ENCODE data around the gene VAT1.

Gene VAT1

DNA sequence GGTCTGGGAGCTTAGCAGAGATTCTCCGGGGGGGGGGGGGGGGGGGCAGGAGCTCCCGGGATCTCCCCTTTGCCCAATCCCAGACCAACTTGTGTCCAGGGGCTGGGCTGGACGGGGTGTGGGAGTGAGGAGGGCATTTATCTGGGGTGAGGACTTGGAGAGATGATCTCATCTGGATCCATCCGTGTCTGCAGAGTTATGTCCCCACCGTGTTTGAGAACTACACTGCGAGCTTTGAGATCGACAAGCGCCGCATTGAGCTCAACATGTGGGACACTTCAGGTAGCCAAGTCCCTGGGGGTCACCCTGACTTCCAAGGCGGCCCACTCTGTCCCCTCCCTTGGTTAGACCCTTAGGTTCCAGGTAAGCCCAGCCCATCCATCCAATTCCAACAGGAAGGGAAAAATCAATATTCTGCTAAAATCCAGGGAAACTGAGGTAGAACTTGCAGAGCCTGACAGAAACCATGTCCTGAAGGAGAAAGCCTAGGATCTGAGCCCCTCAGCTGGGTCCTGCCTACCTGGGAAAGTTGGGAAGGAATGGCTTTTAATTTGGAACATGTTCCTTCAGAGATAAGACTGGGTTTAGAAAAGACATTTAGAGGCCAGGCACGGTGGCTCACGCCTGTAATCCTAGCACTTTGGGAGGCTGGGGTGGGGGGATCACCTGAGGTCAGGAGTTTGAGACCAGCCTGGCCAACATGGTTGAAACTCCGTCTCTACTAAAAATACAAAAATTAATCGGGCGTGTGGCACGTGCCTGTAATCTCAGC, 3.8 kb upstream of the VAT1 start:
- Histone ChIP-seq H3K9me3 (ENCODE audit: low read length) (no peaks in the 10 kb centered on the region), H3K4me1 (ENCODE audit: insufficient read depth, low read length) (no peaks in the 10 kb centered on the region), H3K9ac (ENCODE audit: low read length) (no peak overlapping the region), H3K36me3 (ENCODE audit: insufficient read depth, low read length) (no peaks in the 10 kb centered on the region), H3K27me3 (ENCODE audit: control insufficient read depth in 1 of 2, insufficient read depth in 2 of 2, low read length in 2 of 2) (no peaks in the 10 kb centered on the region), H3K4me3 (ENCODE audit: low read depth in 1 of 2, low read length in 2 of 2) (no peak overlapping the region), H3K27ac (ENCODE audit: low read depth, low read length) (peak overlapping the region; percentile 1)

DNA sequence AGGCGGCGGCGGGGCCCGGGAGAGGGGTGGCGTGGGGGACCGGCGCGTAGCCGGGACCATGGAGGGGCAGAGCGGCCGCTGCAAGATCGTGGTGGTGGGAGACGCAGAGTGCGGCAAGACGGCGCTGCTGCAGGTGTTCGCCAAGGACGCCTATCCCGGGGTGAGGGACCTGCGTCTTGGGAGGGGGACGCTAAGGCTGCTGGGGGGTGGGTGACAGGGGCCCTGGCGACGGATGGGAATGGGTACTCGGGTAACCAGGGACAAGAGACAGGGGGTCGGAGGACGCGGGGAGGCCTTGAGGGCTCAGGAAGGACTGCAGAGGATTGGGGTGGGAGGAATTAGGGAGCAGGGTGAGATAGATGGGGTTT, 3.1 kb upstream of the VAT1 start:
- Histone ChIP-seq H3K36me3 (ENCODE audit: insufficient read depth, low read length) (no peaks in the 10 kb centered on the region), H3K9ac (ENCODE audit: low read length) (no peak overlapping the region), H3K27ac (ENCODE audit: low read depth, low read length) (peak overlapping the region; percentile 1), H3K9me3 (ENCODE audit: low read length) (no peaks in the 10 kb centered on the region), H3K27me3 (ENCODE audit: control insufficient read depth in 1 of 2, insufficient read depth in 2 of 2, low read length in 2 of 2) (no peaks in the 10 kb centered on the region), H3K4me3 (ENCODE audit: low read depth in 1 of 2, low read length in 2 of 2) (peak overlapping the region in 1 of 2 donors; percentile 50), H3K4me1 (ENCODE audit: insufficient read depth, low read length) (peaks cover under 1% of the 10 kb centered on the region)

DNA sequence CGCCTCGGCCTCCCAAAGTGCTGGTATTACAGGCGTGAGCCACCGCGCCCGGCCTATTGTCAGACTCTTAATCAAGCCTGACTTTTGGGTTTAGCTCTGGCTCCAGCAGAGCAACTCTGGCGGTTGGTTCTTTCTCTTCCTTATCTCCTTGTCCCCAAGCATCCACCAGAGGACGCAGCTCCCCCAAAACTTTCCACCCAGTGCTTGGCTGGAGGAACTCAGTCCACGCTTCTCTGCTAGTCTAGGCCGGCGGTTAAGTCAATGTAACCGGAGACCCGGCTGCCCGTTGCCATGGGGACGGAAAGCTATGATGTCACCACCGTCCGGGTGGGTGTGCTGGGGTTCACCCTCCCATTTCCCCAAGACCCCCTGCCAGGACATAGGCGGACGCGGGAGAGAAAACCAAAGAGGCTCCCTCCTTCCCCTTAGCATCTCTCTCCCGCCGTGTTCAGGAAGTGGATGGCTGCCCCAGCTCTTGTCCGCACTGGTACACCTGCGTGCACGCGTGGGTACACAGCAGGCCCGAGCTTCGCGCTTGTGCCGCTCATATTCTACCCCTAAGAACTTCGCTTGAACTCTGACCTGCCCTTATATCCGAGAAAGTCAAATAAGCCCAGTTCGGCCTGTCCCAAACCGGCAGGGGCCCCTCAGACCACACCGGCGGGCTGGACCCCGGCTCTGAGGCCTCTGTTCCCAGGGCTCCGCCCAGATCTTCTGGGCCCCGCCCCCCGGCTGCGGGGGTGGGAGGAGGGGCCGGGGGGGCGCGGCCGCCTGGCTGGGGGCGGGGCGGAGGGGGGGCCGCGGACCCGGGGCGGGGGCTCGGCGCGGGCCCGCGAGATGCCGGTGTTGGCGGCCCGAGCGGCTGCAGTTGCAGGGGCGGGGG, 2.5 kb upstream of the VAT1 start, which contains the start of gene RND2:
Gene RND2, plus strand, starts transcription at position 825 of the 883 bp plus-strand sequence. CDS start 117 bp downstream, outside the sequence.
- H3K9me3 ChIP-seq (ENCODE audit: low read length), result no peaks in the 10 kb centered on the region
- H3K36me3 ChIP-seq (ENCODE audit: insufficient read depth, low read length), result no peaks in the 10 kb centered on the region
- peak within 1 kb of the TSS; percentile 90 for H3K27ac ChIP-seq (ENCODE audit: low read depth, low read length)
- H3K4me3 ChIP-seq (ENCODE audit: low read depth in 1 of 2, low read length in 2 of 2), result peak within 1 kb of the TSS; percentile 71 to 93
- H3K4me1 ChIP-seq (ENCODE audit: insufficient read depth, low read length), result peaks cover 7% of the 10 kb centered on the region
- H3K27me3 ChIP-seq (ENCODE audit: control insufficient read depth in 1 of 2, insufficient read depth in 2 of 2, low read length in 2 of 2), result no peaks in the 10 kb centered on the region
- H3K9ac ChIP-seq (ENCODE audit: low read length), result peak within 1 kb of the TSS; percentile 86

GRCh38 chr17:43020789-43021740, 1.1 kb downstream of the VAT1 start:
- H3K4me3 ChIP-seq (ENCODE audit: low read depth in 1 of 2, low read length in 2 of 2), result peak overlapping the region; percentile 62 to 84
- H3K4me1 ChIP-seq (ENCODE audit: insufficient read depth, low read length), result peaks cover 30% of the 10 kb centered on the region
- H3K27ac ChIP-seq (ENCODE audit: low read depth, low read length), result peak overlapping the region; percentile 90
- H3K9me3 ChIP-seq (ENCODE audit: low read length), result no peaks in the 10 kb centered on the region
- no peaks in the 10 kb centered on the region for H3K27me3 ChIP-seq (ENCODE audit: control insufficient read depth in 1 of 2, insufficient read depth in 2 of 2, low read length in 2 of 2)
- peaks cover 17% of the 10 kb centered on the region for H3K36me3 ChIP-seq (ENCODE audit: insufficient read depth, low read length)
- H3K9ac ChIP-seq (ENCODE audit: low read length), result peak overlapping the region; percentile 53

GRCh38 chr17:43020030-43020621, 2.1 kb downstream of the VAT1 start:
- Histone ChIP-seq H3K27ac (ENCODE audit: low read depth, low read length) (peak overlapping the region; percentile 63), H3K36me3 (ENCODE audit: insufficient read depth, low read length) (peaks cover 27% of the 10 kb centered on the region), H3K4me1 (ENCODE audit: insufficient read depth, low read length) (peaks cover 34% of the 10 kb centered on the region), H3K4me3 (ENCODE audit: low read depth in 1 of 2, low read length in 2 of 2) (peak overlapping the region in 1 of 2 donors; percentile 84), H3K9me3 (ENCODE audit: low read length) (no peaks in the 10 kb centered on the region), H3K9ac (ENCODE audit: low read length) (no peak overlapping the region), H3K27me3 (ENCODE audit: control insufficient read depth in 1 of 2, insufficient read depth in 2 of 2, low read length in 2 of 2) (no peaks in the 10 kb centered on the region)

DNA sequence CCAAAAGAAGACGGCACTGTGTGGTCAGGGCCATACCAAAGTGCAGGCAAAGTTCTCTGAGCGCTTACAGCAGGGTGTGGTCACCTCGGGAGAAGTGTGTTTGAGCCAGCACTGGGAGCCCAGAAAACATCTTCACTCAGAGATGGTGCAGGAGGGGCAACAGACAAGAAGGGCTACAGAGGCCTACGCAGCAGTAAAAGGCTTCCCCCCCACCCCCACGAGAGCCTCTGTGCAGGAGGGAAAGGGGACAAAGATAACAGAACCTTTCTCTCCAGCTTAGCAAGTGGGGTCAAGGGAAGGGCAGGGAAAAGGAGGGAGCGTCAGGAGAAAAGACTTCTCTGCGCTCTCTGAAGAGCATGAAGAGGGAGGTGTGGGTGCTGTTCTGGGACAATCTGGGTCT, 2.8 kb downstream of the VAT1 start:
- Histone ChIP-seq H3K9ac (ENCODE audit: low read length) (no peak overlapping the region), H3K4me1 (ENCODE audit: insufficient read depth, low read length) (peaks cover 41% of the 10 kb centered on the region)

DNA sequence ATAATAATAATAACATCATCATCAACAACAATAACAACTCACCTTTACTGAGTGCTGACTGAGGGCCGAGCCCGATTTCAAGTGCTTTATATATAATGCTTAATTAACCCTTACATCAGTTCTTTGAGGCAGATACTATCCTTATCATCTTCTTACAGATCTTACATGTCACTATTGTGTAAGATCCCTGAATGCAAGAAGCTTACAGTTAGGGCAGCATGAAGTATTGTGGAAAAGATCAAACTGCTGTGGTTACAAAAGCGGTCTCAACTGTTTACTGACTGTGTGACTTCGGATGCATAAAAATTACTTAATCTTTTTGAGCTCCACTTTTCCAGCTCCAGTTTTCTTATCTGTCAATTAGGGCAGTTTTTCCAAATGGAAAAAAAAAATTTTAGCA, 3.3 kb downstream of the VAT1 start:
- peaks cover 42% of the 10 kb centered on the region for H3K4me1 ChIP-seq (ENCODE audit: insufficient read depth, low read length)
- H3K27ac ChIP-seq (ENCODE audit: low read depth, low read length), result no peak overlapping the region
- H3K9me3 ChIP-seq (ENCODE audit: low read length), result no peaks in the 10 kb centered on the region
- peaks cover 34% of the 10 kb centered on the region for H3K36me3 ChIP-seq (ENCODE audit: insufficient read depth, low read length)
- H3K27me3 ChIP-seq (ENCODE audit: control insufficient read depth in 1 of 2, insufficient read depth in 2 of 2, low read length in 2 of 2), result no peaks in the 10 kb centered on the region
- H3K4me3 ChIP-seq (ENCODE audit: low read depth in 1 of 2, low read length in 2 of 2), result no peak overlapping the region
- H3K9ac ChIP-seq (ENCODE audit: low read length), result no peak overlapping the region

More for the DNA sequence above, 2.8 kb downstream of the VAT1 start:
- Histone ChIP-seq H3K4me3 (ENCODE audit: low read depth in 1 of 2, low read length in 2 of 2) (peak overlapping the region; percentile 4 to 84), H3K36me3 (ENCODE audit: insufficient read depth, low read length) (peaks cover 34% of the 10 kb centered on the region), H3K27ac (ENCODE audit: low read depth, low read length) (peak overlapping the region; percentile 63), H3K27me3 (ENCODE audit: control insufficient read depth in 1 of 2, insufficient read depth in 2 of 2, low read length in 2 of 2) (no peaks in the 10 kb centered on the region), H3K9me3 (ENCODE audit: low read length) (no peaks in the 10 kb centered on the region)

- Histone ChIP-seq H3K27me3 (ENCODE audit: control insufficient read depth in 1 of 2, insufficient read depth in 2 of 2, low read length in 2 of 2) (no peaks in the 10 kb centered on the region), H3K9me3 (ENCODE audit: low read length) (no peaks in the 10 kb centered on the region), H3K4me3 (ENCODE audit: low read depth in 1 of 2, low read length in 2 of 2) (peak overlapping the region in 1 of 2 donors; percentile 5), H3K9ac (ENCODE audit: low read length) (no peak overlapping the region), H3K36me3 (ENCODE audit: insufficient read depth, low read length) (peaks cover 40% of the 10 kb centered on the region), H3K27ac (ENCODE audit: low read depth, low read length) (no peak overlapping the region), H3K4me1 (ENCODE audit: insufficient read depth, low read length) (peaks cover 42% of the 10 kb centered on the region)
These were observed 4.0 kb downstream of the VAT1 start for GRCh38 chr17:43018008-43018853.

DNA sequence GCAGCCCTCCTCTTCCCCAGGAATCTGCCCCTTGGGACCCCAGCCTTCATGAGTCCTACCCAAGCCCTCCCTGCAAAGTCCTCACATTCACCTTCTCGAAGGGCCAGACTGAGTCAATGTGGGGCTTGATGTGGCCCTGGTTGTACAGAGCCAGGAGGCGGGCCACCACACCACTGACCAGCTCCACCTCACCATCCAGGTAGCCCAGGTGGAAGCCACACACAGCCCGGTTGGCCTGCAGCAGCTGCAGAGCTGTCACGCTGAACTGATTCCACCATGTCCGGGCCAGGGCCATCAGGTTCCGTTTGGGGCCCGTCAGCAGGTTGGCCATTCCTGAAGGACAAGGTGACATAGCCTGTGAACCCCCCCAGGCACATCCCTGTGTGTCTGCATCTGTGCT, 6.0 kb downstream of the VAT1 start:
- Histone ChIP-seq H3K4me1 (ENCODE audit: insufficient read depth, low read length) (peaks cover 42% of the 10 kb centered on the region), H3K4me3 (ENCODE audit: low read depth in 1 of 2, low read length in 2 of 2) (no peak overlapping the region), H3K9ac (ENCODE audit: low read length) (no peak overlapping the region), H3K36me3 (ENCODE audit: insufficient read depth, low read length) (peaks cover 42% of the 10 kb centered on the region), H3K9me3 (ENCODE audit: low read length) (no peaks in the 10 kb centered on the region), H3K27ac (ENCODE audit: low read depth, low read length) (no peak overlapping the region), H3K27me3 (ENCODE audit: control insufficient read depth in 1 of 2, insufficient read depth in 2 of 2, low read length in 2 of 2) (no peaks in the 10 kb centered on the region)

DNA sequence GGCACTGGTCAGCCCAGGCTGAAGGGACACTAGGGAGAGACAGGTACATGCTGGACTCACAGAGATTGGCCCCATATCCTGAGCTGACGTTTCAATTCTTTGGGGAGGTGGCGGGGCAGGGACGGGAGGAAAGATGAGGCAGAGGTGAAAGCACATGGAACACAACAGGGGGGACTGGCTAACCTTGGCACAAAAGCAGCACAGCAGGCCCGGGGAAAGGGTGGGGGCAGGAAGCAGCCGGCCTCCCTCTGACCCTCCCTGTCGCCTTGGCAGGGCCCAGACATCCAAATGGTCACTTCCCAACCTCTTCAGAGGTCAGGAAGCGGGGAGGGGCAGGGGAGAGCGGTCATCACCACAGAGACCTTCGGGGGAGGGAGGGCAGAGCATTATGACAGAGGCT, 6.6 kb downstream of the VAT1 start:
- H3K4me1 ChIP-seq (ENCODE audit: insufficient read depth, low read length), result peaks cover 47% of the 10 kb centered on the region
- no peak overlapping the region for H3K4me3 ChIP-seq (ENCODE audit: low read depth in 1 of 2, low read length in 2 of 2)
- H3K27ac ChIP-seq (ENCODE audit: low read depth, low read length), result no peak overlapping the region
- H3K36me3 ChIP-seq (ENCODE audit: insufficient read depth, low read length), result peaks cover 42% of the 10 kb centered on the region
- no peaks in the 10 kb centered on the region for H3K27me3 ChIP-seq (ENCODE audit: control insufficient read depth in 1 of 2, insufficient read depth in 2 of 2, low read length in 2 of 2)
- H3K9ac ChIP-seq (ENCODE audit: low read length), result no peak overlapping the region
- H3K9me3 ChIP-seq (ENCODE audit: low read length), result no peaks in the 10 kb centered on the region
